HCT116 (cell line): ENCODE results near the gene PHACTR4. TPM values are rescaled to one million over a fixed set of nuclear protein-coding genes. Genes with fewer than 3 reads are reported as not detected.

Experiments used
- ATAC-seq: fragments of 200-7000 bp; cut with Tn5 transposase; 2 replicates; pipeline ENCODE4 v1.9.1; 2020; ENCODE audit warnings: mild to moderate bottlenecking, moderate library complexity
- BruUV-seq: library from RNA; stranded (reverse); fragments of 400-500 nt; replicated peaks from 2 replicates; lab custom pipeline; 2021; lab: Mats Ljungman, UMichigan
- CTCF ChIA-PET: fragments of 300-600 bp; sonication (Branson Sonifier 250); formaldehyde crosslinking; loops from one replicate; lab custom pipeline; 2021; ENCODE audit warnings: antibody characterized with exemption; lab: Charles Lee
- POLR2A ChIA-PET: fragments of 300-600, 350-600 bp; sonication (Branson Sonifier 250); formaldehyde crosslinking; loops from one replicate; lab custom pipeline; 2021; ENCODE audit warnings: antibody characterized with exemption; lab: Charles Lee
- RAD21 ChIA-PET, 2 experiments: fragments of 300-600 bp; sonication (Branson Sonifier 250); formaldehyde crosslinking; loops; one replicate each; lab custom pipeline; 2023; ENCODE audit warnings: low total read pairs in 2 of 2; ENCODE audit not compliant: uncharacterized antibody in 2 of 2, unreplicated experiment in 2 of 2, low non-redundant PET in 1 of 2; lab: Charles Lee
- DNase-seq: peaks from one replicate; pipeline ENCODE4 v3.0.0-alpha.2; 2010; ENCODE audit warnings: low read depth, low spot score
- H2AFZ ChIP-seq: fragments of 200-600 bp; shearing (Covaris generic), sonication (generic); 2 replicates; pipeline ENCODE4 v1.6.1; 2017; ENCODE audit warnings: low read depth, mixed run types, mixed read lengths, antibody characterized with exemption, low read length; ENCODE audit not compliant: poor library complexity, severe bottlenecking
- H3K27ac ChIP-seq: 2 replicates; pipeline ENCODE4 v1.5.1; 2012; ENCODE audit warnings: low read depth, low read length
- H3K27me3 ChIP-seq: fragments of 200-600 bp; sonication (generic); 2 replicates; pipeline ENCODE4 v1.6.1; 2016; ENCODE audit warnings: mixed run types, low read length, mixed read lengths; ENCODE audit not compliant: insufficient read depth
- H3K36me3 ChIP-seq, 2 experiments: fragments of 200-500 bp in 1 of 2; fragments of 200-600 bp in 1 of 2; sonication (Bioruptor generic) in 1 of 2; sonication (generic) in 1 of 2; 2 replicates each; pipeline versions ENCODE4 v1.5.1 to v1.6.1; 2014 to 2016; ENCODE audit warnings: low read length in 2 of 2, inconsistent platforms in 1 of 2, mixed read lengths in 1 of 2, mixed run types in 1 of 2; ENCODE audit not compliant: insufficient read depth in 2 of 2, control insufficient read depth in 1 of 2
- H3K4me1 ChIP-seq, 2 experiments: fragments of 200-600 bp in 1 of 2; sonication (generic) in 1 of 2; 2 replicates each; pipeline versions ENCODE4 v1.5.1 to v1.6.1; 2012 to 2017; ENCODE audit warnings: low read length in 2 of 2, inconsistent platforms in 1 of 2, mild to moderate bottlenecking in 1 of 2, mixed read lengths in 1 of 2, mixed run types in 1 of 2, moderate library complexity in 1 of 2; ENCODE audit not compliant: insufficient read depth in 2 of 2, control insufficient read depth in 1 of 2
- H3K4me2 ChIP-seq: fragments of 200-600 bp; sonication (generic); 2 replicates; pipeline ENCODE4 v1.6.1; 2017; ENCODE audit warnings: mixed run types, low read length, mixed read lengths
- H3K4me3 ChIP-seq, 2 experiments: fragments of 200-600 bp in 1 of 2; sonication (generic) in 1 of 2; replicated peaks in 1 of 2; 2 replicates each; pipeline ENCODE4 v1.5.1; 2011 to 2016; ENCODE audit warnings: low read length in 2 of 2, control low read depth in 1 of 2, low read depth in 1 of 2, mild to moderate bottlenecking in 1 of 2, mixed read lengths in 1 of 2, mixed run types in 1 of 2
- H3K79me2 ChIP-seq: fragments of 200-600 bp; sonication (generic); 2 replicates; pipeline ENCODE4 v1.6.1; 2017; ENCODE audit warnings: mild to moderate bottlenecking, mixed run types, low read length, moderate library complexity, mixed read lengths; ENCODE audit not compliant: insufficient read depth
- H3K9ac ChIP-seq: fragments of 200-600 bp; sonication (generic); 2 replicates; pipeline ENCODE4 v1.6.1; 2016; ENCODE audit warnings: low read length, mixed read lengths
- H3K9me2 ChIP-seq: fragments of 200-600 bp; sonication (generic), shearing (Covaris generic); 2 replicates; pipeline ENCODE4 v1.6.1; 2017; ENCODE audit warnings: mixed run types, mild to moderate bottlenecking, moderate library complexity; ENCODE audit not compliant: insufficient read depth
- H3K9me3 ChIP-seq, 2 experiments: fragments of 200-500 bp in 1 of 2; fragments of 200-600 bp in 1 of 2; sonication (Bioruptor generic) in 1 of 2; sonication (generic) in 1 of 2; 2 replicates each; pipeline ENCODE4 v1.6.1; 2014 to 2017; ENCODE audit warnings: low read length in 2 of 2, mixed read lengths in 2 of 2, inconsistent platforms in 1 of 2, low read depth in 1 of 2, mild to moderate bottlenecking in 1 of 2, mixed run types in 1 of 2, moderate library complexity in 1 of 2; ENCODE audit not compliant: control insufficient read depth in 1 of 2, insufficient read depth in 1 of 2
- H4K20me1 ChIP-seq: fragments of 200-600 bp; sonication (generic), shearing (Covaris generic); 2 replicates; pipeline ENCODE4 v1.6.1; 2017; ENCODE audit warnings: mixed run types, mild to moderate bottlenecking, moderate library complexity; ENCODE audit not compliant: insufficient read depth
- CEBPB ChIP-seq: IDR thresholded peaks from 2 replicates; pipeline ENCODE4 v1.6.1; 2012; ENCODE audit warnings: low read depth
- ELF1 ChIP-seq: IDR thresholded peaks from 2 replicates; pipeline ENCODE4 v1.6.1; 2012; ENCODE audit warnings: low read depth, borderline replicate concordance
- EZH2 ChIP-seq: fragments of 200-600 bp; sonication (generic); IDR thresholded peaks from 2 replicates; pipeline ENCODE4 v1.6.1; 2017; ENCODE audit warnings: antibody characterized with exemption, mixed run types
- EZH2phosphoT487 ChIP-seq: fragments of 200-600 bp; IDR thresholded peaks from 2 replicates; pipeline ENCODE4 v1.6.1; 2018; ENCODE audit warnings: antibody characterized with exemption, borderline replicate concordance
- JUND ChIP-seq: IDR thresholded peaks from 2 replicates; pipeline ENCODE4 v1.6.1; 2012
- MAX ChIP-seq: IDR thresholded peaks from 2 replicates; pipeline ENCODE4 v1.6.1; 2012
- POLR2A ChIP-seq: IDR thresholded peaks from 2 replicates; pipeline ENCODE4 v1.7.0; 2011; ENCODE audit warnings: borderline replicate concordance; ENCODE audit not compliant: insufficient read depth, insufficient read length; ENCODE audit errors: extremely low read depth
- SIN3A ChIP-seq: IDR thresholded peaks from 2 replicates; pipeline ENCODE4 v1.6.1; 2012; ENCODE audit warnings: low read depth
- SRF ChIP-seq: IDR thresholded peaks from 2 replicates; pipeline ENCODE4 v1.6.1; 2012; ENCODE audit warnings: low read depth
- TCF7L2 ChIP-seq: IDR thresholded peaks from 2 replicates; pipeline ENCODE4 v1.7.0; 2011; ENCODE audit warnings: borderline replicate concordance, inconsistent platforms; ENCODE audit not compliant: insufficient read depth, insufficient read length; ENCODE audit errors: extremely low read depth
- ZBTB33 ChIP-seq: IDR thresholded peaks from 2 replicates; pipeline ENCODE4 v1.6.1; 2011; ENCODE audit warnings: mild to moderate bottlenecking, low read length, moderate library complexity; ENCODE audit not compliant: insufficient replicate concordance; ENCODE audit errors: extremely low read depth
- ZFX ChIP-seq: fragments of 450-650 bp; IDR thresholded peaks from 2 replicates; pipeline ENCODE4 v1.6.1; 2017
- intact Hi-C: fragments of 100-400 bp; cut with micrococcal nuclease; formaldehyde crosslinking; loops from 2 replicates; pipeline ENCODE4 v1.10.0; 2022
- total RNA-seq: library from RNA; stranded (reverse); gene quantifications from one replicate; pipeline ENCODE4 v1.2.1, GENCODE V29; 2021; ENCODE audit not compliant: unreplicated experiment

The PHACTR4 gene
- total RNA-seq, 1 experiment from 2014 or later, result 36.0 TPM

GRCh38 chr1:28394136-28394535 lies 24.6 kb downstream of the PHACTR4 start:
- Histone ChIP-seq H2AFZ (no peak overlapping the region), H3K4me1 (peaks cover 0 to 4% of the 10 kb centered on the region in 2 experiments; a peak in 1 of 4 replicates), H3K4me3 (no peak overlapping the region), H3K36me3 (no peaks in the 10 kb centered on the region), H3K27me3 (no peaks in the 10 kb centered on the region), H3K9me3 (no peaks in the 10 kb centered on the region), H3K9ac (no peak overlapping the region), H3K4me2 (no peak overlapping the region), H3K9me2 (no peaks in the 10 kb centered on the region), H4K20me1 (no peaks in the 10 kb centered on the region), H3K79me2 (peaks cover 79% of the 10 kb centered on the region), H3K27ac (no peak overlapping the region)
- ATAC-seq (no peak), DNase-seq (no peak)
- ChIA-PET RAD21 (no interaction called here), POLR2A (no interaction called here), CTCF (no interaction called here)
- TF ChIP-seq EZH2phosphoT487, result no peak
- no peak for TF ChIP-seq JUND
- no peak for TF ChIP-seq EZH2
- no peak for TF ChIP-seq SIN3A
- TF ChIP-seq TCF7L2, result no peak
- no peak for TF ChIP-seq CEBPB
- TF ChIP-seq ELF1, result no peak
- TF ChIP-seq SRF, result no peak
- no peak for TF ChIP-seq ZFX
- no peak for TF ChIP-seq ZBTB33
- BruUV-seq, result no TSS peak
- intact Hi-C loops, result no loop called here

GRCh38 chr1:28395181-28395580 lies 25.6 kb downstream of the PHACTR4 start:
- Histone ChIP-seq H3K9me3 (no peaks in the 10 kb centered on the region), H4K20me1 (no peaks in the 10 kb centered on the region), H3K27ac (no peak overlapping the region), H3K27me3 (no peaks in the 10 kb centered on the region), H3K4me1 (peaks cover 0 to 8% of the 10 kb centered on the region in 2 experiments; a peak in 2 of 4 replicates), H3K4me2 (no peak overlapping the region), H3K79me2 (peaks cover 79% of the 10 kb centered on the region), H3K9ac (no peak overlapping the region), H3K36me3 (no peaks in the 10 kb centered on the region), H3K9me2 (no peaks in the 10 kb centered on the region), H2AFZ (no peak overlapping the region), H3K4me3 (no peak overlapping the region)
- no peak for DNase-seq
- TF ChIP-seq POLR2A, result no peak
- no peak for TF ChIP-seq MAX
- TF ChIP-seq ELF1, result no peak
- POLR2A ChIA-PET, result no interaction called here
- no peak for ATAC-seq
- intact Hi-C loops, result no loop called here
- RAD21 ChIA-PET, result no interaction called here
- CTCF ChIA-PET, result no interaction called here
- no TSS peak for BruUV-seq
